WI38 (cell line): ENCODE results near the gene MINDY4B.

Experiments used
- H3K4me3 ChIP-seq: 2 replicates; pipeline ENCODE4 v1.5.1; 2011; ENCODE audit warnings: low read depth, mild to moderate bottlenecking, control low read depth, low read length
- CTCF ChIP-seq: IDR thresholded peaks from 2 replicates; pipeline ENCODE4 v1.5.1; 2012; ENCODE audit warnings: low read depth, mild to moderate bottlenecking, control low read depth, low read length

MINDY4B gene

GRCh38 chr3:150905339-150905738 lies at the start of gene MINDY4B:
Gene MINDY4B (minus strand): TSS chr3:150905439. CDS start chr3:150905439, 0 bp downstream.
- H3K4me3 ChIP-seq: no peak within 1 kb of the TSS
- TF ChIP-seq CTCF: no peak

GRCh38 chr3:150951923-150952322 lies 46.7 kb upstream of the MINDY4B start:
- TF ChIP-seq CTCF: no peak
- H3K4me3 ChIP-seq: no peak overlapping the region

GRCh38 chr3:150945226-150946032 lies 40.2 kb upstream of the MINDY4B start:
- no peak overlapping the region for H3K4me3 ChIP-seq
- TF ChIP-seq CTCF: no peak

GRCh38 chr3:150942221-150942620 lies 37.0 kb upstream of the MINDY4B start:
- H3K4me3 ChIP-seq: no peak overlapping the region
- TF ChIP-seq CTCF: no peak

GRCh38 chr3:150936693-150937092 lies 31.5 kb upstream of the MINDY4B start:
- no peak overlapping the region for H3K4me3 ChIP-seq

GRCh38 chr3:150933473-150933995 lies 28.3 kb upstream of the MINDY4B start:
- TF ChIP-seq CTCF: no peak
- H3K4me3 ChIP-seq: no peak overlapping the region

More at GRCh38 chr3:150936693-150937092, 31.5 kb upstream of the MINDY4B start:
- no peak for TF ChIP-seq CTCF

GRCh38 chr3:150931745-150932144 lies 26.5 kb upstream of the MINDY4B start:
- H3K4me3 ChIP-seq: no peak overlapping the region
- no peak for TF ChIP-seq CTCF
